NCI-H2171 (cell line): ENCODE measurements around the gene ABHD10.

ENCODE experiments used
- DNase-seq: peaks from one replicate; lab custom pipeline; 2025; lab: John Stamatoyannopoulos, UW

ABHD10 gene

DNA sequence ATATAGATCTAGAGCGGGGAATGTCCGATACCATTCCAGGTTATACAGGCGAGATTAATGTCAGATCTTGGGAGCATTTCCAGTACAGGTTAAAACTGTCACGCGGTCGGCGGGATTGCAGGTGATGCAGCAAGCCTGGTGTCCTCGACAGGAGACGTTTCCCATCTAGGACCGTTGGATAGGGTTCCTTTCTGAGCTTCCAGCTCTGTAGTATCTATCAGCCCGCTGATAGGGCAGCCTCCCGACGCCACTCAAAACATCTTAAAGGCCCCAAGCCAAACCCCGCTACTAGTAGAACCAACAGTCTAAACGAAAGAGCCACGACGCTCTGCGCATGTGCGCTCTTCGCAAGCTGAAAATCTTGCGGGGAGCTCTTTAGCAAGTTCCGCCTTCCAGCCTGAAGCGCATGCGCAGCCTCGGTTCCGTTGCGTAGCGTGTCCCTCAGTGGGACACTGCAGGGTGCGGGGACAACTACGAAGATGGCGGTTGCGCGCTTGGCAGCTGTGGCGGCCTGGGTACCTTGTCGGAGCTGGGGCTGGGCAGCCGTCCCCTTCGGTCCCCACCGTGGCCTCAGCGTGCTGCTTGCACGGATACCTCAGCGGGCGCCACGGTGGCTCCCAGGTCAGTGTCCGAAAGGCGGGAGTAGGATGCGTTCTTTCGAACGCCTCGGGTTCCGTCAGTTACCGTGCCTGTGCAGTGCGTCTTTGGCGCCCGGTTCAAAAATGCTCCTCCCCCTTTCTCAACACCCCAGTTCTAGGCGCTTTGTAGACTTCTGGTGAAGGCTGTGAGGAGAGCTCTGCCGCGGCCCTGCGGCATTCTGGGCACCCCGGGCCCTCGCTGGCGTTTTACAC lies at the start of gene ABHD10:
TSS of gene ABHD10 (plus strand) at position 444 of the 851 bp plus-strand sequence. CDS start at position 480, 36 bp downstream.
- peak; percentile 99 for DNase-seq

GRCh38 chr3:111929484-111929883 lies 49.3 kb upstream of the ABHD10 start:
- DNase-seq: no peak

- DNase-seq: no peak
Measured at GRCh38 chr3:111932946-111933345, 45.9 kb upstream of the ABHD10 start.

GRCh38 chr3:111936191-111936841 lies 42.5 kb upstream of the ABHD10 start:
- DNase-seq: no peak

GRCh38 chr3:111936967-111937366 lies 41.9 kb upstream of the ABHD10 start:
- no peak for DNase-seq

GRCh38 chr3:111937871-111938270 lies 41.0 kb upstream of the ABHD10 start:
- no peak for DNase-seq

- DNase-seq: no peak
Measured at GRCh38 chr3:111939873-111940272, 39.0 kb upstream of the ABHD10 start.

DNA sequence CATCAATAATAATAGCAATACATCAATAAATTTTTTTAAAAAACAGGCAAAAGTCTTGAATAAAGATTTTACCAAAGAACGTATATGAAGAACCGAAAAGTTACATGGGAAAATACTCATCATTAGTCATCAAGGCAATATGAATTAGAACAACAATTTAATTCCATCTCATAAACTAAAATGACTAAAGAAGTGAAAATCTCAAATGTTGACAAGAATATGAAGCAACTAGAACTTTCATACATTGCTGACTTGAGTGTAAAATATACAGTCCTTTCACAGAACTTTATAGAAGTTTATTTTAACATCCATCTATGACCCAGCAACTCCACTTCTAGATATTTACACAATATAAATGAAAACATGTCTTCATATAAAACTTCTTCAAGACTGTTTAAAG lies 35.3 kb upstream of the ABHD10 start:
- DNase-seq: no peak

DNA sequence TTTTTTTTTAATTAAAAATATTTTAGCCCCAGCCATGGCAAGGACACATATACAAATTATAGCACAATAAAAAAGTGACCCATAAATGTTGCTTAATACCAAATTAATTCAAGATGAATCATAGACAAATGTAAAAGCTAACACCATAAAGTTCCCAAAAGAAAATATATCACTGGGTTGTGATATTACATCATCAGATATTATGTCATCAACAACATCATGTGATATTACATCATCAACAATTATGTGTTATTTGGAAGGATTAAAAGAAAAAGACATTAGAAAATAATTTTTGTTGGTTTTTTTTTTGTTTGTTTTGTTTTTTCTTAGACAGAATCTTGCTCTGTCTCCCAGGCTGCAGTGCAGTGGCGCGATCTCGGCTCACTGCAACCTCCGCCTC lies 34.5 kb upstream of the ABHD10 start:
- no peak for DNase-seq

DNA sequence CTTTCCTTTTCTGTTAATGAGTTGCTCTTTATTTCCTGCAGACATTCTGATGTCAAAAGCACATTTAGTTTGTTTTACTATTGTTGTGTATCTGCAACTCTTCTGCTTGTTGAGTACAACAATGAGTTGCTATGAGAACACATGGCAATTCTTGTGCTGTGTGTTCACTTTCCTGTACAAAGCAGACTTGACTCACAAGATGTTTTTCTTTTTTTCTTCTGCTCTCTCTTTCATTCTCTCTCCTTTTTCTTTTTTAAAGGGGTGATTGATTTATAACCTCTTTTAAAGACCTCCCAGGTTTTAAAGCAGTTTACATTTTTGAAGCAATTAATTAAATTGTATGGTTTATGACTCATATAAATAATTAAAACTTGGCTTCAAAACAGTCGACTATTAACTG lies 31.6 kb upstream of the ABHD10 start:
- no peak for DNase-seq

DNA sequence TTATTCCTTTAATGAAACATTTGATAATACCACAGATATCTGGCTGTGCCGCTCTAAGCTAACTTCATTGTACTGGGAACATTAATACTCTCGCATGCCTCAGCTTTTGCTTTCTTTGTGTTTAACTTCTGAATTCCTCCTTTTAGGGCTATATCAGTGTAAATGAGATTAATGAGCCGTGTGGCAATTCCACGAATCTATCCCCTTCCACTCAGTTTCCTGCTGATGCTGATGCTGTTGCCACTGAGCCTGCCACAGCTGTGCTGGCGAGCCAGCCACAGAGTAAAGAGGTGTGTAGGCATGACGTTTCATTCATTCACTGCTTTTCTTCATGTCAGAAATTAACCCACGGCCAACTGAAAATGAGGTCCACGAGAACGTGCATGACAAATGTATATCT lies 30.0 kb upstream of the ABHD10 start:
- no peak for DNase-seq

GRCh38 chr3:111949712-111950111 lies 29.1 kb upstream of the ABHD10 start:
- no peak for DNase-seq

GRCh38 chr3:111951032-111951431 lies 27.8 kb upstream of the ABHD10 start:
- no peak for DNase-seq

- DNase-seq: no peak
Measured at GRCh38 chr3:111952086-111952485, 26.7 kb upstream of the ABHD10 start.

- DNase-seq: no peak
Measured at GRCh38 chr3:111952866-111953450, 25.9 kb upstream of the ABHD10 start.

DNA sequence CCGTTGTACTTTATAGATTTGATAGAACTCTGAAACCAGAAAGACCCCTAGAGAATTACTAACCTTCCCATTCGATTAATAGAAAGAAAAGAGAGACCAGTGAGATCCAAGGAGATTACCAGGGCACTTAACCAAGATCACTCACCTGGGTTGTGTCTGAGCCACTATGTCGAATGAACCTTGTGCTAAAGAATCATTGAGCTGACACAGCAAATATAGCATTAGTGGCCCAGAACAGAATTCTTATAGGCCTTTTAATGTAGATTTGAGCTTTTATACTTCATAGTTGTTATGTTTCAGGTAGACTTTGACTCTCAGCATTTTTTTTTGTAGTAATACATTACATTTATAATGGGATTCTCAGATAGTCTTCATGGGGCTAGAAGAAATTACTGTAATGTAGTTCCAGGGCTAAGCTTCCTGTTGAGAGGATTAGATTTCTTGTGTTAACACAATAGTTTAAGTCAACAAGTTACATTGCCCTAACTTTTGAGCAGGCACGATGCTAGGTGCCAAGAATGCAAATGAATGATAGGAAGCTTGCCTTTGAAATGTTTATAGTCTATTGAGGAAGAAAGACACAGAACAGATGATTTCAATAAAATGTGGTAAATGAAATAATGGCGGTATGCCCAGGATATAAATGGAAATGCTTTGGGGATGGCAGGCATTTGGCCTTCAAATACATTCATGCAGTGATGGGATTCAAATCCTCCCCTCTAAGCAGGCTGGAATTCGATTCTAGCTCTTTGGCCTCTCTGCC lies 24.4 kb upstream of the ABHD10 start:
- no peak for DNase-seq

GRCh38 chr3:111955876-111956275 lies 22.9 kb upstream of the ABHD10 start:
- no peak for DNase-seq

- no peak for DNase-seq
Measured at GRCh38 chr3:111956449-111956848, 22.4 kb upstream of the ABHD10 start.

- no peak for DNase-seq
Measured at GRCh38 chr3:111956995-111957734, 21.7 kb upstream of the ABHD10 start.

GRCh38 chr3:111961461-111962164 lies 17.2 kb upstream of the ABHD10 start:
- no peak for DNase-seq

DNA sequence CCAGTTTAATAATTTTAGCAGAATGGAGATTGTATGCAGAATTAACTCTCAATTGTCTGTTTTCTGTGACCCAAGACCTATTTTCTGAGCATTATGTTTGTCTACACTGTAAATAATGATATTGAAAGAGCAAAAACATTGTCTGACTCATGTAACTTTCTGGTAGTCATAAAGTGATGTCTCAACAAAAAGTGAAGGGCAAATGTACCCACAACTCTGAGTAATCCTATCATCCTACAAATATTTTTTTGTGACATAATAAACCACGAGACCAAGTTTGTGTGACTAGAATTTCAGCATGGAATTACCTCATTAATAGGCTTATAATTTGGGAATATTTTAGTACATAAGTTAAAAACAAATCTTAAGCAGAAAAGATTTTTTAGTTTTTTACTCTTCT lies 15.4 kb upstream of the ABHD10 start:
- DNase-seq: no peak
